Parathyroid adenoma (tissue), 2 donors: Measurements from ENCODE around the gene UCN.
"Not testable (repeated sequence)": the region's sequence is repeated elsewhere in the genome, so short reads cannot be mapped to it uniquely, and the experiment has no call there.

ENCODE experiments used
- H2AFZ ChIP-seq: fragments of 300-600 bp; sonication (generic); one replicate; pipeline ENCODE4 v1.7.0; 2017; ENCODE audit warnings: antibody characterized with exemption, mild to moderate bottlenecking
- H3K27ac ChIP-seq: fragments of 300-600 bp; sonication (generic); one replicate; pipeline ENCODE4 v1.7.0; 2017
- H3K27me3 ChIP-seq: fragments of 300-600 bp; sonication (generic); one replicate; pipeline ENCODE4 v1.7.0; 2017; ENCODE audit warnings: low read length; ENCODE audit not compliant: control insufficient read depth, insufficient read depth
- H3K36me3 ChIP-seq: fragments of 300-600 bp; sonication (generic); one replicate; pipeline ENCODE4 v1.7.0; 2017; ENCODE audit warnings: low read length; ENCODE audit not compliant: control insufficient read depth, insufficient read depth
- H3K4me1 ChIP-seq: fragments of 300-600 bp; sonication (generic); one replicate; pipeline ENCODE4 v1.7.0; 2017; ENCODE audit warnings: control low read depth
- H3K4me2 ChIP-seq: fragments of 300-600 bp; sonication (generic); one replicate; pipeline ENCODE4 v1.7.0; 2017; ENCODE audit warnings: low read length
- H3K4me3 ChIP-seq: fragments of 300-600 bp; sonication (generic); one replicate; pipeline ENCODE4 v1.7.0; 2017; ENCODE audit warnings: low read depth, low read length
- H3K79me2 ChIP-seq: fragments of 300-600 bp; sonication (generic); one replicate; pipeline ENCODE4 v1.7.0; 2017; ENCODE audit warnings: control low read depth
- H3K9ac ChIP-seq: fragments of 300-600 bp; sonication (generic); one replicate; pipeline ENCODE4 v1.7.0; 2017; ENCODE audit warnings: mild to moderate bottlenecking
- H3K9me3 ChIP-seq: fragments of 300-600 bp; sonication (generic); one replicate; pipeline ENCODE4 v1.7.0; 2017; ENCODE audit warnings: low read length; ENCODE audit not compliant: control insufficient read depth
- TF ChIP-seq, protein P1 (sequence below): fragments of 300-600 bp; sonication (generic); IDR thresholded peaks from one replicate; pipeline ENCODE4 v1.7.0; 2017; ENCODE audit warnings: antibody characterized with exemption, mild to moderate bottlenecking
- donor health status: primary hyperparathyroidism.

UCN gene

GRCh38 chr2:27271631-27272340, 36.5 kb downstream of the UCN start:
- TF ChIP-seq, protein P1, sequence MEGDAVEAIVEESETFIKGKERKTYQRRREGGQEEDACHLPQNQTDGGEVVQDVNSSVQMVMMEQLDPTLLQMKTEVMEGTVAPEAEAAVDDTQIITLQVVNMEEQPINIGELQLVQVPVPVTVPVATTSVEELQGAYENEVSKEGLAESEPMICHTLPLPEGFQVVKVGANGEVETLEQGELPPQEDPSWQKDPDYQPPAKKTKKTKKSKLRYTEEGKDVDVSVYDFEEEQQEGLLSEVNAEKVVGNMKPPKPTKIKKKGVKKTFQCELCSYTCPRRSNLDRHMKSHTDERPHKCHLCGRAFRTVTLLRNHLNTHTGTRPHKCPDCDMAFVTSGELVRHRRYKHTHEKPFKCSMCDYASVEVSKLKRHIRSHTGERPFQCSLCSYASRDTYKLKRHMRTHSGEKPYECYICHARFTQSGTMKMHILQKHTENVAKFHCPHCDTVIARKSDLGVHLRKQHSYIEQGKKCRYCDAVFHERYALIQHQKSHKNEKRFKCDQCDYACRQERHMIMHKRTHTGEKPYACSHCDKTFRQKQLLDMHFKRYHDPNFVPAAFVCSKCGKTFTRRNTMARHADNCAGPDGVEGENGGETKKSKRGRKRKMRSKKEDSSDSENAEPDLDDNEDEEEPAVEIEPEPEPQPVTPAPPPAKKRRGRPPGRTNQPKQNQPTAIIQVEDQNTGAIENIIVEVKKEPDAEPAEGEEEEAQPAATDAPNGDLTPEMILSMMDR, result no peak
- no peaks in the 10 kb centered on the region for H3K4me1 ChIP-seq
- H3K79me2 ChIP-seq, result no peaks in the 10 kb centered on the region
- H3K27ac ChIP-seq, result no peak overlapping the region
- H2AFZ ChIP-seq, result no peak overlapping the region
- H3K9ac ChIP-seq, result no peak overlapping the region
- H3K36me3 ChIP-seq, result no peaks in the 10 kb centered on the region
- H3K27me3 ChIP-seq, result no peaks in the 10 kb centered on the region
- no peak overlapping the region for H3K4me2 ChIP-seq
- H3K9me3 ChIP-seq, result no peaks in the 10 kb centered on the region
- no peak overlapping the region for H3K4me3 ChIP-seq

- H3K27ac ChIP-seq, result no peak overlapping the region
- TF ChIP-seq, protein P1, result no peak
- no peaks in the 10 kb centered on the region for H3K9me3 ChIP-seq
- H2AFZ ChIP-seq, result no peak overlapping the region
- H3K4me1 ChIP-seq, result no peaks in the 10 kb centered on the region
- no peak overlapping the region for H3K4me2 ChIP-seq
- H3K36me3 ChIP-seq, result no peaks in the 10 kb centered on the region
- no peaks in the 10 kb centered on the region for H3K27me3 ChIP-seq
- H3K9ac ChIP-seq, result no peak overlapping the region
- no peak overlapping the region for H3K4me3 ChIP-seq
- H3K79me2 ChIP-seq, result no peaks in the 10 kb centered on the region
These were observed 37.6 kb downstream of the UCN start for GRCh38 chr2:27270670-27271069.

DNA sequence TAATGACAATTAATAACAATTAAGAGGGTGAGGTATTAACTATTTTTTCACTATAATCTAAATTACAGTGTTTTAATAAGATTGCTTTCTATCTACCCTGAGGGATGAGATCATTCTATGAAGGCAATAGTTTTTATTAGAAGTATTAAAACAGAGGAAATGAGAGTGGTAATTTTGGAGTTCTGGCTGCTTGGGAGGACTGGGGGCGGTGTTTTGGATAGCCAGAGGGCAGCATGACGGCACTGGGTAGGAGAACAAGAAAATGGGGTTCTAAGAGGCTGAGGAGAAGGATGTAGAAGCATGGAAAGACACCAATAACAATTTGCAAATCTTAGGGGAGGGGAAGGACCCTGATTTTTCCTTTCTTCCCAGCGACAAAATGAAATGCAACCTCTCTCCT, 38.1 kb downstream of the UCN start:
- no peak overlapping the region for H3K4me3 ChIP-seq
- no peak overlapping the region for H3K4me2 ChIP-seq
- TF ChIP-seq, protein P1, result no peak
- H3K27ac ChIP-seq, result no peak overlapping the region
- no peak overlapping the region for H3K9ac ChIP-seq
- H3K4me1 ChIP-seq, result no peaks in the 10 kb centered on the region
- no peaks in the 10 kb centered on the region for H3K79me2 ChIP-seq
- no peaks in the 10 kb centered on the region for H3K27me3 ChIP-seq
- H3K36me3 ChIP-seq, result no peaks in the 10 kb centered on the region
- H2AFZ ChIP-seq, result no peak overlapping the region
- H3K9me3 ChIP-seq, result no peaks in the 10 kb centered on the region

GRCh38 chr2:27268296-27268695, 39.9 kb downstream of the UCN start:
- H3K9ac ChIP-seq, H3K27ac ChIP-seq, H2AFZ ChIP-seq, H3K4me1 ChIP-seq, H3K9me3 ChIP-seq, H3K4me2 ChIP-seq, H3K27me3 ChIP-seq, H3K79me2 ChIP-seq, H3K36me3 ChIP-seq, H3K4me3 ChIP-seq: not testable (repeated sequence)

DNA sequence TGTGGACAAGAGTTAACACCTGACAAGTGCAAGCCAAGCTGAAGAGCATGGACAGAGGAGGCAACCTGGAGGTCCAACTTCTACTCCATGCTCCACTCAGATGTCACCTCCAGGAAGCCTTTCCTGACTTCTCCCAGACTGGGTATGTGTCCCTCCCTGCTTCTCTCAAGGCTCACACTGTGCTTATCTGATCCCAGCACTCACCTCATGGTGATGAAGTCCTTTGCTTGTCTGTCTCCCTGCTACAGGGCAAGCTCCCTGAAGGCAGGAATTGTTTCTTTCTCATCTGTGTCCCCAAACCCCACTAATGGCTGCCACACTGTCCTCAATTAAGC, 42.7 kb downstream of the UCN start:
- no peaks in the 10 kb centered on the region for H3K79me2 ChIP-seq
- peaks cover 5% of the 10 kb centered on the region for H3K4me1 ChIP-seq
- no peak overlapping the region for H3K9ac ChIP-seq
- TF ChIP-seq, protein P1, result no peak
- no peaks in the 10 kb centered on the region for H3K9me3 ChIP-seq
- H3K27ac ChIP-seq, result no peak overlapping the region
- H3K4me3 ChIP-seq, result peak overlapping the region; percentile 10
- H3K4me2 ChIP-seq, result no peak overlapping the region
- H3K27me3 ChIP-seq, result no peaks in the 10 kb centered on the region
- no peak overlapping the region for H2AFZ ChIP-seq
- no peaks in the 10 kb centered on the region for H3K36me3 ChIP-seq
